Amniotic stem cell (primary cell): ENCODE measurements around the gene RHEB.
"Not testable (repeated sequence)": the region's sequence is repeated elsewhere in the genome, so short reads cannot be mapped to it uniquely, and the experiment has no call there.

ENCODE experiments used
- DNase-seq: peaks from one replicate; lab custom pipeline; 2025; lab: John Stamatoyannopoulos, UW

Gene RHEB

DNA sequence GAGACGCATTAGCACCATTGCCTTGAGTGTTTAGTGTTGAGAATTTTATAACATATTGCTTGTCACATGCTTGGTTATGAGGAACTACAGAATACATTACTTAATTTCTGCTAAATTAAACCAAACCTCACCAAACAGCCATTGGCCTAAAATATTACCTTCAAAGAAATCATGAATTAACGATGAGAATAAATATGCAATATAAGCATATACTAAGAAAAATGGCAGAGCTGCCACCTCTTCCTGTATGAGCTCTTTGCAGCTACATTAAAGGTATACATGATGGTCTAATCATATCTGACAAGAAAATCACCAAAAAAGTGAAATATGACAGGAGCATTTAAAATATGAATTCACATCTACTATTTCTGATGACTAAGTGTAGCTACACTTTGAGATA lies 5.2 kb upstream of the RHEB start:
- DNase-seq = no peak

- no peak for DNase-seq
Observed at GRCh38 chr7:151524331-151524730, 4.6 kb upstream of the RHEB start.

DNA sequence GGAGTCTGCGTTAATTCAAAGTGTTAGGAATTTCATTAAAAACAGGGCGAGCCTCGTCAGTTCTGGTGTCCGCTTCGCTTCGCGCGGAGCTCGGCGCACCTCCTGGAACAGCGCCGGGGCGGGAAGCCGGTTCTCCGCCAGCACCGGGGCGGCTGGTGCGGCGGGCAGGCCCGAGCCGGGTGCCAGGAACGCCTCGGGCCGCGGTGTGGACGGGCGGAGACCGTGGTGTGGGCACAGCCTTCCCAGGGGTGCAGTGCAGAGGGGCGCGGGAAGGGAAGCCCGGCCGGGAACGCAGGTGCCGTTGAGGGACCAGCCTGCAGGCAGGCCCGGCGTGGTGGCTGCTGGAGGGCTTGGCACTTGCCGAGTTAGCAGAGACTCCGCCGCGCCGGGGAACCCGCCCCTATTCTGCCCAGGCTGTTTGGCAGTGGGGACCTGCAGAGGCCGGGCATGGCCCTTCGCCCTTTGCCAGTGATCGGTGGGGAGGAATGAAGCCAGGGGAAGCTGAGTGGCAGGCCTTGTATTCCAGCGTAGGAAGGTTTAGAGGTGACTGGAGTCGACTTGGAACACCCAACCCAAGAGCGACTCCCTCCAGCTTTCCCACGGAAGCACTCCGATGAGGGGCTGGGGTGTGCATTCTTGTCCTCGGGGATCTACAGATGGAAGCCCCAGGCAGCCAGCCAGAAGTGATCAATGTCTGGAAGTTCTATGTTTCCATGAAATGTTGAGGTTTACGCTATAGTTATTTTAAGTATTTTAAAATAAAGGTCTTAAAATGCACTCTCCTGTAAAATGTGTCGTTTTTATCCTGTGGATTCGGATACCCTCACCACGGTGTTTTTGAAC lies 945 bp upstream of the RHEB start:
- no peak for DNase-seq

DNA sequence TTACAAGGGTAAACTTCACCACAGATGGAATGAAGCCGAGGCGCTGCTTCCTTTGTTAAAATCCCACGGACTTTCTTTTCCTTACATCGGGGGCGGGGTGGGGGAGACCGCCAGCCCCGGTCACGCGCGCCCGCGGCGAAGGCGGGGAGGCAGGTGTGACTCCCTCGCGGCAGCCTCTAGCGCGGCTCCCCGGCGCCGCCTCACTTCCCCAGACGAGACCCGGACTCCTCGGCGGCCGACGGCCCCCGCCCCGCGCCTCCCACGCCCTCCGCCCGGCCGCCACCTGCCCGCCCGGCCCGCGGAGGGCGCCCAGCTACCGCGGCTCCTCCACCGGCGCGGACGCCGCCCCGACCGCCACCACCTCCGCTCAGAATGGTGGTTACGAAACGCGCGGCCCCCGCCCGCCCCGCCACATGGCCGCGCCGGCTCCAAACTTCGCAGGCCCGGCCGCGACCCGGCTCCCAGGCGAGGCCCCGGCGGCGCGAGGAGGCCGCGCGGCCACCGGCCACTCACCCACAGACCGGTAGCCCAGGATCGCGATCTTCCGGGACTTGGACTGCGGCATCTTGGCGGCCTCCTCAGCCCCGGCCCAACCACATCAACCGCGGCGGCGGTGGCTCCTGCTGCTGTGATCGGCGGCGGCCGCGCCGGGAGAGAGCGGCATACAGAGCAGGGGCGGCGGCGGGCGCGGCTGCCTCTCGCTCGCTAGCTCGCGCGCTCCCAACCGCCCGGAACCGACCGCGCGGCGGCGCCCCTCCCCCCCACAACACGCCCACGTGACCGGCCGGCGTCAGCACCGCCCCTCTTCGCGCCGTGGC lies 539 bp downstream of the RHEB start:
- not testable (repeated sequence) for DNase-seq

DNA sequence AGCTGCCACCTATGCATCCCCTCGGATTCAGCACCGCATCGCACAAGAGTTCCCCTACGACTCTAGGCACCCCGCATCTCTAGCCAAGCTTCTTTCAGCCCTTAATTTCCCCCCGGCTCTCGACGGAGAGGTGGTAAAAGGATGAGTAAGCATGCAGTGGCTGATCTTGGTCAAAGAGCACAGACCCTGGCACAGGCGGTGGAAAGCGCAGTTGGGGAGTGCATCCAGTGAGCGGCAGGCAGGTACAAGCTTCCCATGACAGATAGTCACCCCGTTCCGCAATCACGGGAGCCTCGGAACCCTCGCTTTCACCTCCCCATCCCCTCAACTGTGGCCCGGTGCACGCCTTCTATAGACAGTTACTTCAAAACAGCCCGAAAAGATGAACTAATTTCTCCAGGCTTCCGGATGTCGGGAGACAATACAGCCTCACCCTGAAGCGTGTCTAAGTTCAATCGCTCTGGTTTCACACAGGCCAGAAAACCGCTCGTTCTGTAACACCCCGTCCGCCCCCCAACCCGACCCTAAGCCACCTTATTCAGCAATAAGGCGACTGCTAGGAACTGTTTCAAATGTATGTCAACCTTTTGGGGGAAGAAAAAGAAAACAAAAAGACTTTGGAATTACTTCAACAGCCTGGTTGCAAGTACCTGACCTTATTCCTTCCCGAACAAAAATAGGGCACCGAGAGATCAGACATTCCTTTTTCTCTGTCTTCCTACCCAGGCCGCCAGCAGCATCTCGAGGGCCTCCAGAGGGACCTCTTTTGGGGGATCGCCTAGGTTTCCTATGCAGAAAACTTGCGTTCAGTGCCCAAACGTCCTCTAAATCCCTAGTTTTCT lies 1.4 kb downstream of the RHEB start:
- no peak for DNase-seq

GRCh38 chr7:151517601-151518104 lies 2.0 kb downstream of the RHEB start:
- no peak for DNase-seq

GRCh38 chr7:151515276-151515565 lies 4.5 kb downstream of the RHEB start:
- no peak for DNase-seq

GRCh38 chr7:151514461-151515275 lies 5.0 kb downstream of the RHEB start:
- DNase-seq = no peak

- DNase-seq = no peak
Observed at GRCh38 chr7:151513133-151513532, 6.6 kb downstream of the RHEB start.

DNA sequence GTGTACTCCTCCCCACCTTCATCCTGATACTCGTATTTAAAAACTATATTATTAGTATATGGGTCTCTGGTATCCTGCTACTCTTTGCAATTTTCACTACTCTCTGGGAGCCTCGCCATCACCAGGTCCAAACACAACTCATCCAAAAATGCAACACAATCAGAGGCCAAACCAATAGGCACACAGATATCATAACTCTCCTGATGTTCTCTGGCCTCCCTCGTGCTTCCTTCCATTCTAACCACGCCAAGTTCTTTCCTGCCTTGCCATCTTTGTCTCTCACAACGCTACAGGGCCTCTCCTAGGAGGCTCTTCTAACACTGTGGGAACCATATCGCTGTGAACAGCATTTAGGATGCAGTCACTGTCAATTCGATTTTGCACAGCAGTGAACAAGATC lies 7.3 kb downstream of the RHEB start:
- DNase-seq = no peak

DNA sequence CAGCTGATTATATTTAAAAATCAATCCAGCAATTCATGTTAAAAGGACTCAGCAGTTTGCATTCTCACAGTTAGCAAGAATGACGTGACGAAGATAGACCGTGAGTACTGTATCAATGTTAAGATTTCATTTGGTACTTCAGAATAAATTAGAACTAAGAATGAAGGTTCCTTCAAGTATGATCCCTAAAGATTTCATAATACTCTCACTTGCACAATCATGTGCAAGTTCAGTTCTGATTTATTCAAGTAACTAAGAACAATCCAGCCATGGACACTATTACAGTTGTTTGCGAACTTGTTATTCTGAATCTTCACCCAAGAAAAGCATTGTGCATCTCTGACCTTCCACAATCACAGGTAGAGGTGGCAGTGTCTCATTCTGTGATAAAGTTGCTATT lies 7.7 kb downstream of the RHEB start:
- no peak for DNase-seq

DNA sequence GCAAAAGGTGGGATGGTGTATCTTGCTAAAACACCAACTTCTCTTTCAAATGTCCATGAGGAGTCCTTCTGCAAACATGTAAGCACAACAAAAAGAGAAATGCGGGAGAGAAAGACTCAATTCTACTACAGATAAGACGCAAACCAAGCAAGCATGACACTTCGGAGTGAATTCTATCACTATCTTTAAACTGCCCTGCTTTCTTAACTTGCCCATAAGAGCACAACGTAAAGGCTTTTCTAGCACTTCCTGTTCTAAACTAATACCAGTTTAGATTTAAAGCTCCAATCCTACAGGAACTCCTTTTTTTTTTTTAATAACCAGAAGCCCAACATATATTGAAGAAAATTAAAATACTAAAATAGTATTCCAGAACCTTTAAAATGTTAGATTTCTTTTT lies 8.4 kb downstream of the RHEB start:
- no peak for DNase-seq

DNA sequence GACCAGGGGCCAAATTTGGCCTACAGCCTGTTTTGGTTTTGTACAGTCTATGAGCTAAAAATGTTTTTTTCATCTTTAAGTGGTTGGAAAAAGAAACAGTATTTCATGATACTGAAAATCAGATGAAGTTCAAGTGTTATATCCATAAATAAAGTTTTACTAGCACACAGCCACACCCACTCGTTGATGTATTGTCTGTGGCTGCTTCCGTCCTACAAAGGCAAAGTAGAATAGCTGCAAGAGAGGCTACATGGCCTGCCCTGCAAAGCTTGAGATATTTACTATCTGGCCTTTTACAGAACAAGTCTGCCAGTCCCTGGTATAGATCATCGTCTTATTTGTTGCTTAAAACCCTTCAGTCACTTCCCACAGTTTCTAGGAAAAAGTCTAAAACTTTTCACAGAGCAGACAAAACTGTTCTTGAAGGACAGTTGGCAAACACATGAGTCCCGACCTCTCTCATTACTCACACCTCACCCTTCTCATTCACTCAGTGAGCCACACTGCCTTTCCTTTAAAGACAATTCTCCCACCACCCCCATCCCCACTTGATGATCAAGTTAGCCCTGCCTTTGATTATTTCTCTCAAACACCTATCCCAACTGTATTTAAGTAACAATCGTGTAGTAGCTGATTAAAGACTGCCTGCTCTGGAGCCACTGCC lies 9.9 kb downstream of the RHEB start:
- DNase-seq = no peak

- no peak for DNase-seq
Observed at GRCh38 chr7:151508991-151509390, 10.7 kb downstream of the RHEB start.

- no peak for DNase-seq
Observed at GRCh38 chr7:151507806-151508205, 11.9 kb downstream of the RHEB start.

DNA sequence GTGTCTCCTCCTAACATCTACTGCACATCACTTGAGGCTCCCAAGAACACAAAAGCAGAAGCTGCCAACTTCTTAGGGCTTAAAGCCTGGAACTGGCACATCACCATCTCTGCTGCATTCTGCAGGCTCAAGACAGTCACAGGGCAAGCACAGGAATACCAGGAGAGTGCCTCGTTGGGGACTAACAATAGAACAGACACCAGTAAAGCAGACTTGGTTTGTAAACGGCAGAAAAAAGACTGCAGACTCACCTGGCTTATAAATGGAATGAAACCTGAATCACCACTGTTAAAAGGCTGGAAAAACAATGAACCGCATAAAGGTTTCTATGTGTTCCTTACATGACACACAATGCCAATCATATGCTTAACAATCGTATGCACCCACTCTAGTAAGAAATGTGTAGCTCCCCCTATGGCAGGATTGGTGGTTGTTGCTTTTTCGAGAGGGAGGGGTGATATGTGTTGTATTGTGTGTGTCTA lies 12.8 kb downstream of the RHEB start:
- DNase-seq = no peak

- DNase-seq = no peak
Observed at GRCh38 chr7:151505836-151506468, 13.7 kb downstream of the RHEB start.

GRCh38 chr7:151505433-151505832 lies 14.3 kb downstream of the RHEB start:
- DNase-seq = no peak

- DNase-seq = no peak
Observed at GRCh38 chr7:151504715-151505326, 14.9 kb downstream of the RHEB start.
